GM10248 (cell line): Measurements from ENCODE around the gene UNK.
A peak's percentile ranks its signal among the peaks of the same experiment; 100 is the strongest.

Experiments
- CTCF ChIA-PET: fragments of 300-600 bp; sonication (Branson Sonifier 250); formaldehyde crosslinking; extraction: SDS; loops from one replicate; lab custom pipeline; 2021; ENCODE audit warnings: antibody characterized with exemption; lab: Yijun Ruan, JAX
- POLR2A ChIA-PET: fragments of 350-650 bp; sonication (Branson Sonifier 250); formaldehyde crosslinking; extraction: SDS; loops from one replicate; lab custom pipeline; 2020; ENCODE audit warnings: antibody characterized with exemption; lab: Yijun Ruan, JAX
- DNase-seq: peaks from one replicate; pipeline ENCODE4 v3.0.0; 2012; ENCODE audit errors: extremely low spot score
- CTCF ChIP-seq: IDR thresholded peaks from 2 replicates; pipeline ENCODE4 v1.5.1; 2012; ENCODE audit warnings: mild to moderate bottlenecking, low read depth; ENCODE audit errors: extremely low read depth, missing control alignments, control extremely low read depth

Gene UNK

GRCh38 chr17:75828076-75828400 lies 43.4 kb downstream of the UNK start:
- TF ChIP-seq CTCF = no peak
- CTCF ChIA-PET = interaction anchor here (1.0 to 11.5 kb wide), 14 partner anchors 8 to 74 kb away, joined by 3 to 135 read pairs (median 16); partner anchors contain the start of genes GALK1, UNC13D, UNK and WBP2
- DNase-seq = no peak
- POLR2A ChIA-PET = interaction anchor here (1.0 to 3.0 kb wide), 2 partner anchors 48 to 51 kb away, joined by 5 to 13 read pairs; a partner anchor contains a TSS

GRCh38 chr17:75828741-75829140 lies 44.1 kb downstream of the UNK start:
- TF ChIP-seq CTCF = no peak
- ChIA-PET POLR2A (interaction anchor here (0.6 to 3.0 kb wide), 3 partner anchors 49 to 439 kb away, joined by 4 to 13 read pairs (median 12); a partner anchor contains a TSS), CTCF (interaction anchor here (1.0 to 11.5 kb wide), 12 partner anchors 11 to 75 kb away, joined by 3 to 135 read pairs (median 20); partner anchors contain the start of genes GALK1, UNC13D, UNK and WBP2)
- DNase-seq = no peak

GRCh38 chr17:75829747-75830146 lies 45.1 kb downstream of the UNK start:
- DNase-seq = no peak
- CTCF ChIA-PET = interaction anchor here (0.7 to 11.5 kb wide), 20 partner anchors 9 to 77 kb away, joined by 3 to 135 read pairs (median 6); partner anchors contain the start of genes GALK1, UNC13D, UNK and WBP2
- no peak for TF ChIP-seq CTCF
- POLR2A ChIA-PET = interaction anchor here (0.6 to 3.0 kb wide), 5 partner anchors 18 to 58 kb away, joined by 3 to 13 read pairs (median 3); partner anchors contain the start of gene UNK

- TF ChIP-seq CTCF = peak; percentile 56
- ChIA-PET POLR2A (interaction anchor here (0.6 to 3.0 kb wide), 5 partner anchors 17 to 58 kb away, joined by 3 to 13 read pairs (median 3); partner anchors contain the start of gene UNK), CTCF (interaction anchor here (0.7 to 11.5 kb wide), 22 partner anchors 9 to 77 kb away, joined by 3 to 135 read pairs (median 6); partner anchors contain the start of genes GALK1, UNC13D, UNK and WBP2)
- DNase-seq = peak; percentile 52
Observed at GRCh38 chr17:75830164-75831031, 45.8 kb downstream of the UNK start.

GRCh38 chr17:75831032-75831571 lies 46.5 kb downstream of the UNK start:
- no peak for TF ChIP-seq CTCF
- POLR2A ChIA-PET = interaction anchor here (1.3 to 3.0 kb wide), 2 partner anchors 17 to 51 kb away, joined by 3 to 13 read pairs; a partner anchor contains a TSS
- DNase-seq = no peak
- CTCF ChIA-PET = interaction anchor here (0.7 to 11.5 kb wide), 7 partner anchors 10 to 78 kb away, joined by 3 to 135 read pairs (median 7); partner anchors contain the start of gene UNC13D
